GM12864 (cell line): ENCODE measurements around the gene NPSR1.
"Not testable (repeated sequence)": the region's sequence is repeated elsewhere in the genome, so short reads cannot be mapped to it uniquely, and the experiment has no call there.

Source experiments
- DNase-seq: peaks from one replicate; pipeline ENCODE4 v3.0.0-alpha.2; 2011; ENCODE audit warnings: low read depth
- H3K4me3 ChIP-seq: 2 replicates; pipeline ENCODE4 v1.5.1; 2011; ENCODE audit warnings: mild to moderate bottlenecking, low read depth, low read length, control low read depth
- CTCF ChIP-seq: IDR thresholded peaks from 2 replicates; pipeline ENCODE4 v1.5.1; 2011; ENCODE audit warnings: low read depth, mild to moderate bottlenecking, moderate library complexity, low read length, control low read depth, inconsistent platforms; ENCODE audit errors: missing control alignments

Gene NPSR1

DNA sequence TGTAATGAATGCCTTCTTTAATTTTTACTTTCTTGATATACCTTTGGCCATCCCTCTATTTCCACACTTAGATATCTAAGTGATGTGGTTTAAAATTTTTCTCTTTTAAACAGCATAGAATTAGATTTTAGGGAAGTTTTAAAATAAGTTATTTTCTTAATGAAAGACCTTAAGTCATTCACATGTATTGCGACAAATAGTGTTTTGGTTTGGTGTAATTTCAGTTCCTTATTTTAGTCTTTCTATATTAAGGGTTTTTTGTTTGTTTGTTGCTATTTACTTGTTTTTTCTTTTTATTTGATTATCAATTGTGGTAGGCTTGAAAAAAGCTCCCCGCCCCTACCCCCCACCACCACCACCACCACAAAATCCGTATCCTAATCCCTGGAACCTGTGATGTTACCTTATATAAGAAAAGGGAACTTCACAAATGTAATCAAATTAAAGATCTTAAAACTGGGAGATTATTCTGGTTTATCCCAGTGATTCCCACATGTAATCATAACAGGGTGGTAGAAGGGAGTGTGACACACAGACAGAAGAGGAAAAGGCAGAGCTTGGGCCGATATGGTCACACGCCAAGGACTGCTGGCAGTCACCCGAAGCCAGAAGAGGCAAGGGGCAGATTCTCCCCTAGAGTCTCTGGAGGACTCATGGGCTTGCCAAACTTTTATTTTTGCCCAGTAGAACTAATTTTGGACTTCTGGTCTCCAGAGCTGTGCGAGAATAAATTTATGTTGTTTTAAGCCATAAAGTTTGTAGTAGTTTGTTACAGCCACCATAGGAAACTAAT, 149.7 kb downstream of the NPSR1 start:
- DNase-seq = no peak
- no peak overlapping the region for H3K4me3 ChIP-seq
- no peak for TF ChIP-seq CTCF

DNA sequence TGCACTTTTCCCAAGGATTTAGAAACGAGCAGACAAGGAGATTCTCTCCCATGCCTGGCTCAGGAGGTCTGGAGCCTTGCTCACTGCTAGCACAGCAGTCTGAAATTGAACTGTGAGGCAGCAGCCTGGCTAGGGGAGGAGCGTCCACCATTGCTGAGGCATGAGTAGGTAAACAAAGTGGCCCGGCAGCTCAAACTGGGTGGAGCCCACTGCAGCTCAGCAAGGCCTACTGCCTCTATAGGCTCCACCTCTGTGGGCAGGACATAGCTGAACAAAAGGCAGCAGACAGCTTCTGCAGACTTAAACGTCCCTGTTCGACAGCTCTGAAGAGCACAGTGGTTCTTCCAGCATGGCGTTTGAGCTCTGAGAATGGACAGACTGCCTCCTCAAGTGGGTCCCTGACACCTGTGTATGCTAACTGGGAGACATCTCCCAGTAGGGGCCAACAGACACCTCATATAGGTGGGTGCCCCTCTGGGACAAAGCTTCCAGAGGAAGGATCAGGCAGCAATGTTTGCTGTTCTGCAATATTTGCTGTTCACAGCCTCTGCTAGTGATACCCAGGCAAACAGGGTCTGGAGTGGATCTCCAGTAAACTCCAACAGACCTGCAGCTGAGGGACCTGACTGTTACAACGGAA, 156.3 kb downstream of the NPSR1 start:
- not testable (repeated sequence) for DNase-seq, H3K4me3 ChIP-seq

GRCh38 chr7:34821932-34822558, 164.0 kb downstream of the NPSR1 start:
- H3K4me3 ChIP-seq = no peak overlapping the region
- DNase-seq = no peak
- no peak for TF ChIP-seq CTCF

DNA sequence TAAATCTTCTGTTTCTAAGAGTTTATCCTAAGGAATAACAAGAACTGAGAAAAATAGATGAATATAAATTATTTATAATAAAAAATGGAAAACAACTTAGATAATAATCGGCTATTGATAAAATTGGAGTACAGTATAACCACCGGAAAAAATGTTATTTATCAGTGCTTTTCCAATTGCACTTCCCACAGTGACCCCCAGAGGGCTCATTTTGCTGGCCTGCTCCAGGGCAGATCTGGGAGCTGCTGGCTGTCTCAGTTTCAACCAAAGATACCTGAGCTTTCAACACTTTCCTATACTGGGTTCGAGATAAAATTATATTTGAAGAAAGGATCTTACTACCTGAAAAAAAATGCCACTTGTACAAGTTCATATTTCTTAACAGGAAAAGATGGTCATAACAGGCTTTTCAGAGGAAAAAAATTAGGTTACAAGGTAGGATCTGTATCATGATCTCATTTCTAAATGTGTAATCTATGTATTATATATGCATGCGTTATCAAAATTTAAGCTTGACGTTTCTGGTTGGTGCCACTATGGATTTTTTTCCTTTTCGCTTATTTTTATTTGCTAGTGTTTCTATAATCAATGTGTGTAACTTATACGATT, 165.7 kb downstream of the NPSR1 start:
- peak; percentile 18 for DNase-seq
- peak; percentile 76 for TF ChIP-seq CTCF

DNA sequence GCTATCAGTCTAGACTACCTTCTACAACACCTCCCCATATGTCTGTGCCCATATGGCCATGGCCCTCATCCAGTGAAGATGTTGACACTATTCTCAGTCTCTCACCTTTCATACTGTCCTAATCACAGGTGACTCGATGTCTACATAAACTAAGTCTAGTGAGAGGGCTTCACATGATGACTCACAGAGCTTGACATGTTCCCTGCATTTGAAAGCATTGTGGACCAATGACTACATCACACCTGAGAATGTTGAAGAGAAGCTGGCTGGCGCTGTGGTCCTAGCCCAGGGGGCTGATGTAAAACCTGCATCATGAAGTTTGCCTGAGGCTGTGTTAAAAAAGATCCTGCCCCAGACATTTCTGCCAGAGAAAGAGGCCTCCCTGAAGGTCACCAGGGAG, 167.2 kb downstream of the NPSR1 start:
- no peak for TF ChIP-seq CTCF
- no peak overlapping the region for H3K4me3 ChIP-seq
- no peak for DNase-seq

More for the DNA sequence above, 165.7 kb downstream of the NPSR1 start:
- no peak overlapping the region for H3K4me3 ChIP-seq

- TF ChIP-seq CTCF = no peak
- no peak overlapping the region for H3K4me3 ChIP-seq
- DNase-seq = no peak
Observed at GRCh38 chr7:34830390-34830789, 172.4 kb downstream of the NPSR1 start.

- no peak overlapping the region for H3K4me3 ChIP-seq
- DNase-seq = no peak
- no peak for TF ChIP-seq CTCF
Observed at GRCh38 chr7:34831436-34831835, 173.4 kb downstream of the NPSR1 start.
